CD4-positive, alpha-beta T cell (primary cell): ENCODE data around the gene MEGF11. TPM values are rescaled to one million over a fixed set of nuclear protein-coding genes. Genes with fewer than 3 reads are reported as not detected.

Experiments
- ATAC-seq: fragments of 200-7000 bp; cut with Tn5 transposase; one replicate; pipeline ENCODE4 v1.10.0; 2022; ENCODE audit warnings: mild to moderate bottlenecking; ENCODE audit not compliant: poor library complexity
- CTCF ChIA-PET: fragments of 350-600 bp; sonication (Branson Sonifier 250); formaldehyde crosslinking; loops from one replicate; lab custom pipeline; 2021; ENCODE audit warnings: antibody characterized with exemption, inconsistent platforms; lab: Charles Lee
- POLR2A ChIA-PET: fragments of 350-600 bp; sonication (Branson Sonifier 250); formaldehyde crosslinking; loops from one replicate; lab custom pipeline; 2021; ENCODE audit warnings: antibody characterized with exemption, inconsistent platforms; lab: Charles Lee
- DNase-seq, 14 experiments: peaks; one replicate each; pipeline ENCODE4 v3.0.0-alpha.2; 2013 to 2020; ENCODE audit warnings: mixed read lengths in 2 of 14
- H3K27ac ChIP-seq, 2 donors: one replicate each; pipeline versions ENCODE4 v1.5.1 to v1.7.0; 2013; ENCODE audit warnings: low read length in 2 of 2, low read depth in 1 of 2, mild to moderate bottlenecking in 1 of 2
- H3K27me3 ChIP-seq, 2 experiments: 1 replicate in 1 of 2; 2 replicates in 1 of 2; pipeline versions ENCODE4 v1.6.1 to v1.7.0; 2013; ENCODE audit warnings: low read length in 2 of 2, control low read depth in 1 of 2, mild to moderate bottlenecking in 1 of 2, moderate library complexity in 1 of 2; ENCODE audit not compliant: insufficient read depth in 2 of 2, control insufficient read depth in 1 of 2
- H3K36me3 ChIP-seq: one replicate; pipeline ENCODE4 v1.6.1; 2013; ENCODE audit warnings: low read length, control low read depth; ENCODE audit not compliant: insufficient read depth
- H3K4me1 ChIP-seq: one replicate; pipeline ENCODE4 v1.6.1; 2013; ENCODE audit warnings: low read length, control low read depth; ENCODE audit not compliant: insufficient read depth
- H3K4me3 ChIP-seq: one replicate; pipeline ENCODE4 v1.5.1; 2013; ENCODE audit warnings: mild to moderate bottlenecking, low read length, moderate library complexity
- H3K9me3 ChIP-seq, 2 experiments: 1 replicate in 1 of 2; 2 replicates in 1 of 2; pipeline versions ENCODE4 v1.6.1 to v1.7.0; 2013; ENCODE audit warnings: low read length in 2 of 2, mild to moderate bottlenecking in 2 of 2, control low read depth in 1 of 2, moderate library complexity in 1 of 2; ENCODE audit not compliant: control insufficient read depth in 1 of 2, insufficient read depth in 1 of 2
- H3K27ac Mint-ChIP-seq: one replicate; pipeline ENCODE4 v1.8.0; 2020; ENCODE audit warnings: mixed read lengths
- H3K27me3 Mint-ChIP-seq: one replicate; pipeline ENCODE4 v1.8.0; 2021; ENCODE audit warnings: mixed read lengths
- H3K36me3 Mint-ChIP-seq: one replicate; pipeline ENCODE4 v1.8.0; 2021; ENCODE audit warnings: low read depth, mixed read lengths
- H3K4me1 Mint-ChIP-seq: one replicate; pipeline ENCODE4 v1.8.0; 2021; ENCODE audit warnings: low read depth, mixed read lengths
- H3K4me3 Mint-ChIP-seq: one replicate; pipeline ENCODE4 v1.8.0; 2020; ENCODE audit warnings: mild to moderate bottlenecking, mixed read lengths
- H3K9me3 Mint-ChIP-seq: one replicate; pipeline ENCODE4 v1.8.0; 2020; ENCODE audit warnings: mixed read lengths
- CTCF ChIP-seq: fragments of 200-600 bp; IDR thresholded peaks from one replicate; pipeline ENCODE4 v1.8.0; 2022; ENCODE audit warnings: antibody characterized with exemption, mild to moderate bottlenecking
- intact Hi-C, 2 experiments: fragments of 100-400 bp; cut with DNase I in 1 of 2; cut with micrococcal nuclease in 1 of 2; formaldehyde crosslinking; loops; one replicate each; pipeline versions ENCODE4 v1.15.1 to v1.9.0; 2023 to 2025; cut with DNase I, micrococcal nuclease
- total RNA-seq, 174 experiments: library from RNA in 2 of 174; stranded (reverse) in 2 of 174; gene quantifications; one replicate each; pipeline ENCODE4 v1.2.3 and lab custom pipeline; 2021 to 2026

MEGF11 gene
- total RNA-seq, 2 experiments from 2014 or later: not detected

DNA sequence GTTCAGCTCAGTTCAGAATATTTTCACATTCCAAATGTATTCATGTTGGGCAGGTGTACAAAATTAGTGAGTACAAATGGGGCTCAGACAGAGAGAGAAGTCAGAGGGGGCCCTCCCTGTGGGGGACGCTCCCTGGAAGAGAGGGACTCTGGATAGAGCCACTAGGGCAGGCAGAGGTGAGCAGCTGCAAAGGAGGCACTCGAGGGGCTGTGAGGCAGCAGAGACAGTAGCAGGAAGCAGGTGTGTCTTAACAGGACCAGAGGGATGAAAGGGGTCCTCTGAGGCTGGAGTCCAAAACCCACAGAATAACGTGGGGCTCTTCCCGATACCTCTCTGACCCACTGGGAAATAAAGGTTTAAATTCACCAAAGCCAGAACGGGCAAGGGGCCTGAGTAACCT lies 127.1 kb downstream of the MEGF11 start:
- peaks cover 4 to 8% of the 10 kb centered on the region in 2 experiments for H3K27me3 ChIP-seq
- intact Hi-C loops: no loop called here
- H3K4me3 Mint-ChIP-seq: no peak overlapping the region
- no peak overlapping the region for H3K27ac Mint-ChIP-seq
- no peaks in the 10 kb centered on the region for H3K9me3 ChIP-seq
- POLR2A ChIA-PET: no interaction called here
- no peaks in the 10 kb centered on the region for H3K9me3 Mint-ChIP-seq
- no peak overlapping the region for H3K4me3 ChIP-seq
- DNase-seq (no peak), ATAC-seq (no peak)
- no peak overlapping the region for H3K27ac ChIP-seq
- H3K36me3 Mint-ChIP-seq: no peaks in the 10 kb centered on the region
- no peak for TF ChIP-seq CTCF
- no peaks in the 10 kb centered on the region for H3K4me1 Mint-ChIP-seq
- H3K27me3 Mint-ChIP-seq: peaks cover 36% of the 10 kb centered on the region
- H3K36me3 ChIP-seq: no peaks in the 10 kb centered on the region
- CTCF ChIA-PET: no interaction called here
- H3K4me1 ChIP-seq: no peaks in the 10 kb centered on the region

DNA sequence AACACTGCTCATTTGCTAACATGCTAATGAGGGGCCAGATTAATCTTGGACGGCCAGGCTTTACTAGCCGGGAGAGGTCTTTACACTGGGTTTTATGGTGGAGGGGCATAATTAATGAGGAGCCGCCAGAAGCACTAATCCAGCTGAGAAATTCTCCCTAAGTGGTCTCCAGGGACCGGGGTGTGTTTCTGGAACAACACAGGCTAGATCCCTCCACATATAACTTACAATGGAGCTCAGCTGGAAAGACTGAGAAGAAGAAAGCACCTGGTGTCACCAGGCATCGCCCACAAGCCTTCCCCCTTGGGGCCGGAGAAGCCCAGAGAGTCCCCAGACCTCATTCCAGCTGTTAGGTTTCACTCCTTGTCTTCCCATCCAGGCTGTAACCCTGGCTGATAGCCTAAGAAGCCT lies 127.5 kb downstream of the MEGF11 start:
- H3K27me3 Mint-ChIP-seq: peaks cover 39% of the 10 kb centered on the region
- DNase-seq: no peak
- Histone ChIP-seq H3K36me3 (no peaks in the 10 kb centered on the region), H3K4me1 (no peaks in the 10 kb centered on the region), H3K27me3 (peaks cover 4 to 8% of the 10 kb centered on the region in 2 experiments), H3K4me3 (no peak overlapping the region), H3K27ac (no peak overlapping the region), H3K9me3 (no peaks in the 10 kb centered on the region)
- no peak for TF ChIP-seq CTCF
- no peaks in the 10 kb centered on the region for H3K4me1 Mint-ChIP-seq
- H3K9me3 Mint-ChIP-seq: no peaks in the 10 kb centered on the region
- ChIA-PET CTCF (no interaction called here), POLR2A (no interaction called here)
- H3K4me3 Mint-ChIP-seq: no peak overlapping the region
- H3K27ac Mint-ChIP-seq: no peak overlapping the region
- intact Hi-C loops: no loop called here
- no peaks in the 10 kb centered on the region for H3K36me3 Mint-ChIP-seq
- no peak for ATAC-seq

DNA sequence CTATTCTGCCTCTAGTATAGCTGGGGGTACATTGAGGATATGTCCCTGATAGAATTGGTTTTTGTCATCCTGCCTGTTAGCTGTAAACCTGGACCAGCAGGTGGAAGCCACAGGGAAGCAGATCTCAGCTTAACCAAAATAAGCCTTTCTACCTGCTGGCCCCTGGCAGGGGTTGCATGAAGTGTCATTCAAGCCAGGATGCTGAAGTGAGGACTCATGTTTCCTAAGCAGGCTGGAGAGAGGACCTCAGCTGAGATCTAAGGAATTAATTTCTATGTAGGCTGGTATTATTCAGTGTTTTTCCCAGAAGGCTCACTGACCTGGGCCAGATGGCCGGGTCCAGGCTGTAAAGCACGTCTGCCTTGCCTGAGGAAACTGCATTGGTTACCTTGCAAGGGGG lies 128.9 kb downstream of the MEGF11 start:
- peaks cover 32% of the 10 kb centered on the region for H3K27me3 Mint-ChIP-seq
- Histone ChIP-seq H3K9me3 (no peaks in the 10 kb centered on the region), H3K36me3 (no peaks in the 10 kb centered on the region), H3K4me1 (no peaks in the 10 kb centered on the region), H3K27me3 (peaks cover 4 to 8% of the 10 kb centered on the region in 2 experiments), H3K27ac (no peak overlapping the region), H3K4me3 (no peak overlapping the region)
- no peak for DNase-seq
- POLR2A ChIA-PET: no interaction called here
- no peak for ATAC-seq
- no peaks in the 10 kb centered on the region for H3K4me1 Mint-ChIP-seq
- intact Hi-C loops: no loop called here
- CTCF ChIA-PET: no interaction called here
- no peaks in the 10 kb centered on the region for H3K9me3 Mint-ChIP-seq
- no peaks in the 10 kb centered on the region for H3K36me3 Mint-ChIP-seq
- no peak for TF ChIP-seq CTCF
- no peak overlapping the region for H3K4me3 Mint-ChIP-seq
- H3K27ac Mint-ChIP-seq: no peak overlapping the region
